Cortex of kidney (tissue), 1 donor: ENCODE results near the gene POLR3H.
"Not testable (repeated sequence)": the region's sequence is repeated elsewhere in the genome, so short reads cannot be mapped to it uniquely, and the experiment has no call there.

ENCODE experiments used
- DNase-seq: peaks from one replicate; lab custom pipeline; 2025; lab: John Stamatoyannopoulos, UW

Gene POLR3H

DNA sequence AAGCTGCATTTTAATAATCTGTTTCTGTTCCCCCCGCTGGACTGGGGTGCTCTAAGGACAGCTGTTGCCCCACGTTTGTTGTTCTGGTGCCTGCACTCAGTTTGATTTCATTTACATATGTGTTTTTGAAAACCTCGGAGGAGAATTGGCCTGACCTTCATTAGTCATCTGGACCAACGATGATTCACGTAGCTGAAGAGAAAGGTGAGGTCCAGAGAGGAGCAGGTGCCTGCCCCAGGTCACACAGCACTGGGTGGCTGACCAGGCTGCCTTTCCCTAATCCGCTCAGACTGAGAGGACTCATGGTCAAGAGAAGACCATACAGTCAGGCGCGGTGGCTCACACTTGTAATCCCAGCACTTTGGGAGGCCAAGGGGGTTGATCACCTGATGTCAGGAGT lies 20.3 kb upstream of the POLR3H start:
- DNase-seq, result no peak

DNA sequence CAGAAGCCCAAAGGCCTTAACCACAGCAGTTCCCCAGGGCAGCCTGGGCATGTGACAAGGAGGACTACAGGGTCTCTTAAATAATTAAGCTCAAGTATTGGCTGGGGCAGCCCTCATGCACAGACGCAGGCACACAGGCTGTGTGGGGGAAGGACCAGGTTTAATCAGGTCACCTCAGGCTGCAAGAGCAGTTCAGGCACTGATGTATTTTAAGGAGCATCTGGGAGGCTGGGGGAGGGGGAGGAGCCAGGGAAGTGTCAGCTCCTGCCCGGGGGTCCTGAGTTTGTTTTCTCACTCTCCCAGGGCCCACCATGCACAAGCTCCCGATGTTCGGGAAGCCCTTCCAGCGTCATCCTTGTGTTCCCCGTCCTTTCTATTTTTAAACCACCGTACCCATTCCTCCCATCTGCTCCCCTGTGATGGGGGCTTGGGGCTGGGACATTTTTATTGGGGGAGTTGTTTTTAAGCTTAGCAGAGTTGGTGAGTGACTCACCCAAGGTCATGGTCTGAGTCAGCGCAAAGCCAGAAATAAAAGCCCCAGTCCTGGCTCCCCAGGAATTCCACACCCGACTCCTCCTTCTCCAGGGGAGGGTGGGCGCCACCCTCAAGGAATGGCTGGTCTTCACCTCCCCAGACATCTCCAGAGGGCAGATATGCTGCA lies 18.9 kb upstream of the POLR3H start:
- DNase-seq, result no peak

DNA sequence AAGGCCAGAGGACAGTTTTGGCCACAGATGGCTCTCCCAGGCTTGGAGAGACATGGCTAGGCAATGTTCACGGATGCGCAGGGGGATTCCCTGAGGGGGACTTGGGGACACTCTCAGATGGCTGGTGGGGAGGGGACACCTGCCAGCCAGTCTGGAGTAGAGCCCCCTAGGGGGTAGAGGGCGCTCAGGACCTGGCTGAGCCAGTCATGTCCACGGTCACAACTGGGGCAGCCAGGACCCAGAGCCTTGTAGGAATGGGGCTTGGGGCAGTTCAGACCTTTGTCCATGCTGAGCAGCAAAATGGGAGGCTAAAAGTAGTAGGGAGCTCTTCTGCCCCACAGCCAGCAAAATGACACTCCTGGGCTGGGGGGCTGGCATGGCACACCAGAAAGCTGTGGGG lies 18.2 kb upstream of the POLR3H start:
- DNase-seq, result no peak

DNA sequence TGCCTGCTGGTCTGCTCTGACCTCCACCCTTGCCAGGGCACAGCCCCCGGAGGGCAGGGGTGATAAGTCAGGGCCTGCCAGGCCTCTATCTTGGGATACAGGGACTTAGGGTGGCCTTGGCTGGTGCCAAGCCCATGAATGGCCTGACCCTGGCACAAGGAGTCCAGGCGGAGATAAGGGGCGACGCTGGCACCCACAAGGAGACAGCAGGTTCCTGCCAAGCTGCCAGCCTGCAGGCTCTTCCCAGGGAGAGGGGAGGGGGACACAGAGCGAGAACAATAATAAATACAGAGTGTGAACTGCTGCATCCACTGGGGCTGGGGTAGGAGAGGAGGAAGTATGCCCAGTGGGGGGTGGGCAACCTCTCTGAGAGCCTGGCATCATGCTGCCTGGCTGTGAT lies 17.5 kb upstream of the POLR3H start:
- DNase-seq, result no peak

DNA sequence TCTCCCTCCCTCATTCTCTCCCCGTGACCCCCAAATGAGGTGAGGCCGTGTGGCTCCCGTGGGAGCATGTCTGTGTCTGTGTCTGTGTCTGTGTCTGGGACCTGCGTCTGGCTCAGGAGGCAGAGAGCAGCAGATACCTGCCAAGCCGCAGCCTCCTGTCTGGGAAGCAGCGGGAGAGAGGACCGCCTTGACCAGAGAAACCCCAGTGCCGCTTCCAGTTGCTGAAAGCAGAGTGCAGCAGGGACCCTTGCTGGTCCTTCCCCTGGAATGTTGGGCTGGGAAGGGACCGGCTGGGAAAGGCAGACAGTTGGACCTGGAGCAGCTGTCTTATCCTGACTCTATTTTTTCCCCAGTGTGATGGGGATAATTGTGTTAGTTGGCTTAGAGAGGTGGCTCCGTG lies 17.1 kb upstream of the POLR3H start:
- DNase-seq, result no peak

DNA sequence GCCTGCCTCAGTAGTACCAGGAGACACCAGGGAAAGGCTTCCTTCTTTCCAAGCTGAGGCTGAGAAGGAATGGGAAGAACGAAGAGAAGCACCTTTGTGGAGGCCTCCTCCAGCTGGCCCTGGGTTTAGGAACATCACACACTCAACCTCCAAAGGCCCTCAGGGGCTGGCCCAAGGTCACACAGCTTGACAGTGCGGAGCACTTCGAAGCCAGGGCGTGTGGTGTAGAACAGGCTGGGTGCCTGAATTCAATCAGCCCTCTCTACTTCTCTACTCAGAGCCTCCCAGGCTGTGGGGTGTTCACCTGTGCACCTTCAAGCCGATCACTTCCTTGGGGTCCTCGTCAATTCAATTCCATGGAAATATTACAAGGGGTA lies 15.8 kb upstream of the POLR3H start:
- no peak for DNase-seq

DNA sequence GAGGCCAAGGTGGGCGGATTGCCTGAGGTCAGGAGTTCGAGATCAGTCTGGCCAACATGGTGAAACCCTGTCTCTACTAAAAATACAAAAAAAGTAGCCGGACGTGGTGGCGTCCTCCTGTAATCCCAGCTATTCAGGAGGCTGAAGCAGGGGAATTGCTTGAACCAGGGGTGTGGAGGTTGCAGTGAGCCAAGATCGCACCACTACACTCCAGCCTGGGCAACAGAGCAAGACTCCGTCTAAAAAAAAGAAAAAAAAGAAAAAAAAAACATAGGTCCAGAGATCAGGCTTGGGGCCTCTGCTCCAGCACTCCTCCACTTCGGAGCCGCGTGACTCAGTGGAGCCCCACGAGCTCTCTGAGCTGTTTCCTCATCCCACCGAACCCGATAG lies 14.0 kb upstream of the POLR3H start:
- DNase-seq, result not testable (repeated sequence)

DNA sequence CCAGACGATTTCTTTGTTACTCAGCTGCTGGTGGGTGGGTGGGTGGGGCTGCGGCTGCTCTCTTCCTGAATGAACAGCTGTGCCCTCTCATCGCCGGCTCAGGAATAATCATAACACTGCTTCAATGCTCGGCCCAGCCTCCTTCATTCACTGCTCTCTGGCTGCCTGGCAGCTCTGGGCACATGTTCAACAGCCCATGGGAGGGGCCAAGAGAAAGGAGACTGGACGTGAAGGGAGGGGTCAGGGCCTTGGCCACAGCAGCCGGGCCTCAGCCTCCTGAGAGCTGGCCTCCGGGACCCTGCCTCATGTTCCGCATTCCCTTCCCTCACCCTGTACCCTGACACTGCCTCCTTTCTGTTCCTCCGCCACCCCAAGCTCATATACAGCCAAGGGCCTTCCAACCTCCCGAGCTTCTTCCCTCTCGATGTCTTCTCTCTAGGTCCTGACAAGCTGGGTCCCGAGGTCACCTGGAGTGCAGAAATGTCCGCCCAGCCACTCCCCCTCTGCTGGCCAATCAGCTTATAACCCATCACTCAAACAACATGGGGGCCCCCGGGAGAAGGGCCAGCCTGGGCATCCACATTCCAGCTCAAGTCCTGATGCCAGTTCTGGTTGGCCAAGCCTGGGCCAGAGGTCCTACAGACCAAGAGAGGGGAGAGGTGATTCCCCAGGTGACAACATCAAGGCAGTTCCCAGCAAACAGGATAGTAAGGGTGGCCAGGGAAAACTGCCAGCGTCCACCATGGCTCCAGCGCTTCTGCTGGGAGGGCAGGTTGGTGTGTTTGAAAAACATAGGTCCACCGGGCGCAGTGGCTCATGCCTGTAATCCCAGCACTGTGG lies 13.4 kb upstream of the POLR3H start:
- DNase-seq, result no peak

DNA sequence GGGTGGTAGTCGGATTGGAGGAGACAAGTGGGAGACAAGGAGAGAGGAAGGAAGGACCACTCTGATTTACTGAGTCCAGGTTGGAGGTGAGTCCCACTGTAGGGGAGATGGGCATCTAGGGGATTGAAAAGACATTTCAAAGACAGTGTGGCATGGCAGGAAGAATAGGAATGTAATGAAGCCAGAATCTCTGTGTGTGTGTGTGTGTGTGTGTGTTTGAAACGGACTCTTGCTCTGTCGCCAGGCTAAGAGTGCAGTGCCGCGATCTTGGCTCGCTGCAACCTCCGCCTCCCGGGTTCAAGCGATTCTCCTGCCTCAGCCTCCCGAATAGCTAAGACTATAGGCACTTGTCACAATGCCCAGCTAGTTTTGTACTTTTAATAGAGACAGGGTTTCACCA lies 12.3 kb upstream of the POLR3H start:
- no peak for DNase-seq

DNA sequence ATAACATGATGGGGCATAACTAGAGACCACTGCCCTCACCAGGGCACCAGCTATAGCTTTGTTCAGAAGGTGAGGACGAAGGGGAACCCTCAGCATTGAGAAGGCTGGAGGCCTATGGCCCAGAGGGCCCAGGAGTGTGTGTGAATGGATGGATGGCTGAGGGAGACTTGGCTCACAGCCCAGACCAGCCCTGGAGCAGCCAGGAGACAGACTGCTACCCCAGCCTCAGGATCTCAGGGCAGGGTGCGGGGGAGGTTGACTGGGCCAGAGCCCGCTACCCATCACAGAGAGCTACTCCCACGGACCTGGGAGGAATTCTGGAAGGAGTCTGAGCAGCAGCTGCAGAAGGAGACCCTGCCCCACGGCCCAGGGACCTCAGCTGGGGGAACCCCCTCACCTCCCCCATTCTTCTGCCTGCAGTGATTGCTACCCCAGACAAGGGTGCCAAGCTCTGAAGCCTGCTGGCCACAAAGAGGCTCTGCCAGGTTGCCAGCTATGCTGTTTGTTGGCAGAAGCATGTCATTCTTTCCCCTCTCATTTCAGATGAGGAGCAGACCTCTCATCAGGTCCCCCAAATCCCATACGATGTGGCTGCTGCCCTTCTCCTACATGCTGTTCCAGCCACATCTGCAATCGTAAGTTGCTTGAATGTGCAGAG lies 11.2 kb upstream of the POLR3H start:
- DNase-seq, result no peak

DNA sequence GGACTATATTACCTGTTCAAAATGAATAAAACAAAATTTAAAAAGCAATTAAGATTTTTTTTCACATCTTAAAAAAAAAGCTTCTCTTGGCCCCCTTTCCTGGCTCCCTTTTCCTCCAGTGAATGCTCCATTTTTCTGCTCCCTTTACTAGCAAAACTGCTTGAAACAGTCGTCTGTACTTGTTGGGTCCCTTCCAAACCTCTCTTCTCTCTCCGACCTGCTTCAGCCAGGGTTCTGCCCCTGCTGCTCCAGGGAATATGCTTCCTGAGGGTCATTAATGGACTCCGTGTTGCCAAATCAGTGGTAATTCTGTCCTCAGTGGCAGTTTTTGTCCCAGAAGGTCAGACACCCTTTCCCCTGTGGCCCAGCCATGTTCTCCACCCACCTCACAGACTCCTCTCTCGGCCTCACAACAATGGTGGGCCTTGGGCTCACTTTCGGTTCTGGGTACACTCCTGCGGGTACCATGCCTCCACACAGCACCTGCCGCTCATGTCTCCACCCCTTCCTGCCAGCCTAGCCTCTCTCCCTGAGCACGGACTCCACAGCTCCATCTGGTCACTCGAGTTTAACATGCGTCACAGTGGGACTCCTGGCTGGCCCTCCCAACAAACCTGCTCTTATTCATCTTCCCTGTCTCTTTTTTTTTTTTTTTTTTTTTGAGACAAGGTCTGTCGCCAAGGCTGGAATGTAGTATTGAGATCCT lies 7.8 kb upstream of the POLR3H start:
- no peak for DNase-seq

DNA sequence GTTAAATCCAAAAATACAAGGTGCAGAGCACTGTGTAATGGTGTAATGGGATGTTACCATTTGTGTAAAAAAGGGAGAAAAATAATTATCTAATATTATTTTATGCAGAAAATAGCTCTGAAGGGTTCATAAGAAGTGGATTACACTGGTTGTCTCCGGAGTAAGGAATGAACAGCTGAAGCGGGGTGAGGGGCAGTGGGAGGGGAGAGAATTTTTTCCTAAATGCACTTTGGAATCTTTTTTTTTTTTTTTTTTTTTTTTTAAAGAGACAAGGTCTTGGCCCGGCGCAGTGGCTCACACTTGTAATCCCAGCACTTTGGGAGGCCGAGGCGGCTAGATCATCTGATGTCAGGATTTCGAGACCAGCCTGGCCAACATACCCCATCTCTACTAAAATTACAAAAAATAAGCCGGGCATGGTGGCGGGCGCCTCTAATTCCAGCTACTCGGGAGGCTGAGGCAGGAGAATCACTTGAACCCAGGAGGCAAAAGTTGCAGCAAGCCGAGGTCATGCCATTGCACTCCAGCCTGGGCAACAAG lies 6.8 kb upstream of the POLR3H start:
- no peak for DNase-seq

DNA sequence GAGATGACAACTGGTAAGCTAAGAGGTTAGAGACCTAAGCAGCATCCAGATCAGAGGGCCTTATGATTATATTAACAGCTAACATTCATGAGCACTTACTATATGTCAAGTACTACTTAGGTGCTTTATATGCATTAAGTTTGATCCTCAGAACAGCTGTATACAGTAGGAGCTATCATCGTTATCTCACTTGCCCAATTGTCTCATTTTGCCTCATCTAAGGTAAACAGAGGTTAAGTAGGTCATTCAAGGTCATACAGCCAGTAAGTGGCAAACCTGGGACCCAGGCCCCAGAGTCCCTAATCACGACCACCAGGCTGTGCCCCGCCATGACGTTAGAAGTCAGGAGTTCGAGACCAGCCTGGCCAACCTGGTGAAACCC lies 4.6 kb upstream of the POLR3H start:
- DNase-seq, result no peak

DNA sequence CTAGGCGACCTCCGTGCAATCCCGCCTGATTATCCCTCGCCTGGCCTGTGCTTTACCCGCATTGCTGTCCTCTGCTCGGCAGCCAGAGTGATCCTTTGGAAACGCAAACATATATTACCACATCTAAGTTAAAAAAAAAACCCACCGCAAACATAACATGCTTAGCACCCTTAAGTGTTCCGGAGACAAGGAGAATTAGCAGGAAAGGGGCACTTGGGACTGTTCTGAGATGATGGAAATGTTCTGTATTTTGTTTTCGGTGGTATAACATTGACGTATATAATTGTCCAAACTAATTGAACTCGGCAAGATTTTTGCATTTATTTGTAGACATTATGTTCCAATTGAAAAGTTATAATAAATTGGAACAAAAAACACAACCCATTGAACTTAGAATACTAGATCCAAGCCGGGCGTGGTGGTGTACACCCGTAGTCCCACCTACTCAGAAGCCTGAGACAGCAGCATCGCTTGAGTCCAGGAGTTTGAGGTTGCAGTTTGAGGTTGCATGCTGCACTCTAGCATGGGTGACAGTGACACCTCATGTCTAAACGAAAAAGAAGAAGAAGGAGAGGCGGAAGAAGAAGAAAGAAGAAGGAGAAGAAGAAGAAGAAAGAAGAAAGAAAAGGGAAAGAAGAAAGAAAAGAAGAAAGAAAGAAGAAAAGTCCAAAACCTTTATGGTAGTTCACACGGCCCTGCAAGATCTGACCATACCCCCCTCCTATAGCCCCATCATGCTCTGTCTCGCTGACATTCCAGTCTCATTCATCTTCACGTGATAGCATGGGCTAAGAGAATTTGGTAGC lies 604 bp upstream of the POLR3H start:
- DNase-seq, result no peak

DNA sequence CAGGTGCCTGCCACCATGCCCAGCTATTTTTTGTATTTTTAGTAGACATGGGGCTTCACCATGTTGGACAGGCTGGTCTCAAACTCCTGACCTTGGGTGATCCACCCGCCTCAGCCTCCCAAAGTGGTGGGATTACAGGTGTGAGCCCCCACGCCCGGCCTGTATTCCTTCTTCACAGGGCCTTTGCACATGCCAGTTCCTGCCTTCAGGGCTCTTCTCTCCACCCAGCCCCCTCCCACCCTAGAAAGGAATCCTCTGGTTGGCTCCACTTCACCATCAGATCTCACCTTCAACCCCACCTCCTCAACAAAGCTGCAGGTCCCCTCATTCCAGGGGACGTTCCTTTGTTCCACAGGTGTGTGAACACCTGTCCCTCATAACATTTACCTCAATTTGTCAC lies 2.0 kb downstream of the POLR3H start:
- no peak for DNase-seq

DNA sequence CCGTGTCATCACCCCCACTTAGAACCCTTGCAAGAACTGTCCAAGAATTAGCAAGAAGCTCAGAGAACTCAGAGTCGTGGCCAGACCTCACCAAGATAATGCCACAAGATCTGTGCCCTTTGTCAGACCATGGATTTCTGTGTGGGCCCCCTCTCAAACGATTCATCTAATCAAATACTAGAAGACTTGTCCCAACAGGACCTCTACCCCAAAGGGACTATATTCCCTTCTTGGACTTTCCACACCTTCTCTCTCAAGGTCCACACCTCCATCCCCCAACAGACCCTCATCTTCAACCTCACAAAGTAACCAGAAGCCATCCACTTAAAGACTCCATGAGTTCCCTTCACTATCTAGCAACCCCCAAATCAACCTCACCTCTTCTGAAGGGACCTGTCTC lies 2.8 kb downstream of the POLR3H start:
- DNase-seq, result no peak

DNA sequence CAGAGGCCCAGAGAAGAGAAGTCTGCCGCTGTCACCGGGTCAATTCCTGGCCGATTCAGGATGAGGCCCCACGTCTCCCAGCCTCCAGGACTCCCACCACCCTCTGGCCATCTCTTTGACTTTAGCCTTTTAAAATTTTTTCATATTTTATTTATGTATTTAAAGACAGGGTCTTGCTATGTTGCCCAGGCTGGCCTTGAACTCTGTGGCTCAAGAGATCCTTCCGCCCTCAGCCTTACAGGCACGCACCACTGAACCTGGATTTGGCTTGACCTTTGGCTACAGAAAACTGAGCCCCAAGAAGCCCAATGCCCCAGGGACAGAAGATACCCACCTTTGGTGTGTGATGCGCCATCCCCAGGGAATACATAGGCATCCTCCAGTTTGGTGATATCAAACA lies 3.9 kb downstream of the POLR3H start:
- DNase-seq, result no peak

DNA sequence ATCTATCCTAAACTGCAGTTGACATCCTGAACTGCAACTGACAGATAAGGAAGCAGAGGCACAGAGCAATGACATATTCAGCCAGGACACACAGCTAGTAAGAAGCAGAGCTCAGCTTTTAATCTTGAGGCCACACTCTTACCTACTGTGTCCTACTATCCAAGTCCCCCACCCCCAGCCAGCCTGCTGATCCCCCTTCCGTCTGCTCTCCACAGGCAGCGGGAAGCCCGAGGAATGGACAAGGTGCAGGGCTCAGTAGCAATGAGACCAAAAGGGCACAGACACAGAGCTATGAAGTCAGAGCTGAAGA lies 4.3 kb downstream of the POLR3H start:
- no peak for DNase-seq

DNA sequence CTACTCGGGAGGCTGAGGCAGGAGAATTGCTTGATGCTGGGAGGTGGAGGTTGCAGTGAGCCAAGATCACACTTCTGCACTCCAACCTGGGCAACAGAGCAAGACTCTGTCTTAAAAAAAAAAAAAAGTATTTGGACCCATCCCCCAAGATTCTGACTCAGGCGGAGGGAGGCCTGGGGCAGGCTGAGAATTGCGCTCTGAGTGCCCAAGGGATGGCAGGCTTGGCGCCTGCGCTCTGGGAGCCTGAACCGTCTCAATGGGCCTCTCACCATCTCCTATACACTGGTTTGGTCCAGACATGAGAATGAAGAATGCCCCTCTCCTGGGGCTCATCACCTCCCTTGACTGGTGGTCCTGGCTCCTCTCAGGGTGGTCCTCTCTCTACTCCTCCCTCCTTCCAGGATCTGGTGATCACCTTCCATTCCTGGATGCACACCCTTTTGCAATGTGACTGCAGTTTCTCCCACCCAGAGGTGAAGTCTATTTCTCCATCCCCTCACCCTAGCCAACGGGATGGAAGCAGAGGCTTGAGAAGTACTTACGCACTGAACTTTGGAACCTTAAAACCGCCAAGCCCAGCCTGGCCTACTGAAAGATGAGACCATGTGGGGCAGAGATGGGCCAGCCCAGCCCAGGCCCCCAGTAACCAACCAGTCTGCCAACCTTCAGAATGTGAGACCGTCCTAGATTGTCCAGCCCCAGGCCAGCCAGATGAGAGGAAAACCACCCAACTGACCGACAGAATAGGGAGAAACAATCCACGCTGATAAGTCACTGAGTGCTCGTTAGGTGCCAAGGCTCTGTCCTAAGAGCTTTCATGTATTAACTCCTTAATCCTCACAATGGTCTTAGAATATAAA lies 4.9 kb downstream of the POLR3H start:
- DNase-seq, result no peak

DNA sequence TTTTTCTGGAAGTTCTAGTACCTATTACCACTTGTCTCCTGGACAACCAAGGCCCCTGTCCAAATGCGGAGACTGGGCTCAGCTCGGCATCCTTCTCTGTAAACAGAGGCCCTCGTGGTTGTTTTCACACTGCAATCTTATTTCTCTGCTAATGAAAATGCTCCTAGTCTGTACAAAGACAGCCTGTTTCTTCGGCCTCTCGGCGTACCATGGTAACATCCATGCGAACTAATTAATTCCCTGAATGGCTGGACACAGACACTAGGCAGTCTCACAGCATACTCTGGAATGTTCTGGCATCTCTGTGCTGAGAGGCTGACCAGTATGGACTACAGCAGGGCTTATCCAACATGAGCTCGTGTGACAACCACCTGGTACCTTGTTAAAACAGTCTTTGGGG lies 5.7 kb downstream of the POLR3H start:
- DNase-seq, result no peak

DNA sequence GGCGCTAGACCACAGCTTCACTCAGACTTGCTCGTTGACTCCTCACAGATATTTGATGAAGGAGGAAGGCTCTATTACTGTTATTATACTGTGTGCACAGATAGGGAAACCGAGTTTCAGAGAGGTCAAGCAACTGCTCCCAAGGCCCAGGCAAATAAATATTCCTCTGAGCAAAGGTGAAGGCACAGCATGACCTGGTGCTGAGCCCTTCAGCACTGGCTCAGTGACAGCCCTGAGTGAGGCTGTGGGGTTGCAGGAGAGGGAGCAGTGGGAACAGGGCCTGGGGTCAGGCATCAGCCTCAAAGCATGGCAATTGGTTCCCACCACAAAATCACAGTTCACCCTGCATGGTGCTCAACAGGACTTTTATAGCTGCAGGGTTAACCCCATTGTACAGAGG lies 7.1 kb downstream of the POLR3H start:
- DNase-seq, result no peak
